GM23248 (cell line): ENCODE measurements around the gene PORCN.

Experiments
- EZH2 ChIP-seq: fragments of 200-600 bp; sonication (generic); IDR thresholded peaks from 2 replicates; pipeline ENCODE4 v1.6.1; 2018; ENCODE audit warnings: antibody characterized with exemption, mild to moderate bottlenecking; ENCODE audit not compliant: insufficient read depth, poor library complexity, severe bottlenecking
- EZH2phosphoT487 ChIP-seq: fragments of 200-600 bp; sonication (generic); IDR thresholded peaks from 2 replicates; pipeline ENCODE4 v1.6.1; 2018; ENCODE audit warnings: antibody characterized with exemption, moderate library complexity, mild to moderate bottlenecking, low read depth; ENCODE audit not compliant: insufficient read depth

DNA sequence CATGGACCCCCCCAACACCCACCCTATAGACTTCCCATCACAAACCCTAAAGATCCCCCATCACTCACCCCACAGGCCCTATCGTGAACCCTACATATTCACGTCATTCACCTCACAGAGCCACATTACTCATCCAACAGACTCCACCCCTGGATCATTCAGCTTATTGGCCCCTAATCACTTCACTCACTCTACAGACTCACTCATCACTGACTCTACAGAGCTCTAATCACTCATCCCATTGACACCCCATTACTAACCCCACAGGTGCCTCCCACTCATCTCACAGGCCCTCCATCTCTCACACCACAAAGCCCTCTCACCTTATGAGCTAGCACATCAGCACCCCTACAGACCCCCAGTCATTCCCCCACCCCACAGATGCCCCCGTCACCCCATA is 24.4 kb downstream of the PORCN start:
- TF ChIP-seq EZH2phosphoT487 (no peak), EZH2 (no peak)
